Measurements from ENCODE around the gene TPP2. TPM values are rescaled to one million over a fixed set of nuclear protein-coding genes. Genes with fewer than 3 reads are reported as not detected.

TPP2 gene
- total RNA-seq, 1 experiment from 2014 or later = 36.7 TPM

DNA sequence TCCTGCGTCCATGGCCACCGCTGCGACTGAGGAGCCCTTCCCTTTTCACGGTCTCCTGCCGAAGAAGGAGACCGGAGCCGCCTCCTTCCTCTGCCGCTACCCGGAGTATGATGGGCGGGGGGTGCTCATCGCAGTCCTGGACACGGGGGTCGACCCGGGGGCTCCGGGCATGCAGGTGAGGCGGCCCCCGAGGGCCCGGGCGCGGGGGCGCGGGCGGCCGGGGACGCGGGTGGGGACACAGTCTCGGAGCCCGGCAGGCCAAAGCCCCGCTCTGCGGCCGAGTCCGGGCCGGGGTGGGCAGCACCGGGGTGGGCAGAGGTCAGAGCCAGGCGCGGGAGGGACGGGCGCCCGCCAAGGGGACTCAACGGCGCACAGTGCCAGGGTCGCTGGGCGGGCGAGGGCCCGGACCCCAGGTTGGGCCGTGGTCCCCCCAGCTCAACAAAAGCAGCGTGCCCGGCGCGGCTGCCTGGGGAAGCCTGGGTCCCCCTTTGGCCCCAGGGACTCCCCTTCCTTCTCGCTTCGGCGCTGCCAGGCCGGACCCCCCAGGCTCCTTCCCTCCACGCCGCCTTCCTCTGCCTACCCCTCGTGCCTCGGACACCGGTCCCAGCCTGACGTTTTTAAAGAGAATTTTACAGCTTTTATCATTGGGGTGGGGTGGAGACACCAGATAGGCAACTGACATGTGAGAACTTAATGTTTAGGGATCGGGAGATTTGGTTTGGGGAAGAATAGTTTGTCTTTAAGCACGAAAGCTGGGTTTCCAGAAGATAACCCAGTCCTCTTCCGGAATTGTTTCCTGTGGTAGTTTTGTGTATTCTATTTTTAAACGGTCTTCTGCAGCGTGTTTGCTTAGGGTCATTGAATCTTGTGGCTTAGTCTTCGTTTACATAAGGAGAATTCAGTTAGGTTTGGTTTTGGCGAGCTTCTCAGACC, 509 bp downstream of the TPP2 start (continued):
- TF ChIP-seq, protein P1, sequence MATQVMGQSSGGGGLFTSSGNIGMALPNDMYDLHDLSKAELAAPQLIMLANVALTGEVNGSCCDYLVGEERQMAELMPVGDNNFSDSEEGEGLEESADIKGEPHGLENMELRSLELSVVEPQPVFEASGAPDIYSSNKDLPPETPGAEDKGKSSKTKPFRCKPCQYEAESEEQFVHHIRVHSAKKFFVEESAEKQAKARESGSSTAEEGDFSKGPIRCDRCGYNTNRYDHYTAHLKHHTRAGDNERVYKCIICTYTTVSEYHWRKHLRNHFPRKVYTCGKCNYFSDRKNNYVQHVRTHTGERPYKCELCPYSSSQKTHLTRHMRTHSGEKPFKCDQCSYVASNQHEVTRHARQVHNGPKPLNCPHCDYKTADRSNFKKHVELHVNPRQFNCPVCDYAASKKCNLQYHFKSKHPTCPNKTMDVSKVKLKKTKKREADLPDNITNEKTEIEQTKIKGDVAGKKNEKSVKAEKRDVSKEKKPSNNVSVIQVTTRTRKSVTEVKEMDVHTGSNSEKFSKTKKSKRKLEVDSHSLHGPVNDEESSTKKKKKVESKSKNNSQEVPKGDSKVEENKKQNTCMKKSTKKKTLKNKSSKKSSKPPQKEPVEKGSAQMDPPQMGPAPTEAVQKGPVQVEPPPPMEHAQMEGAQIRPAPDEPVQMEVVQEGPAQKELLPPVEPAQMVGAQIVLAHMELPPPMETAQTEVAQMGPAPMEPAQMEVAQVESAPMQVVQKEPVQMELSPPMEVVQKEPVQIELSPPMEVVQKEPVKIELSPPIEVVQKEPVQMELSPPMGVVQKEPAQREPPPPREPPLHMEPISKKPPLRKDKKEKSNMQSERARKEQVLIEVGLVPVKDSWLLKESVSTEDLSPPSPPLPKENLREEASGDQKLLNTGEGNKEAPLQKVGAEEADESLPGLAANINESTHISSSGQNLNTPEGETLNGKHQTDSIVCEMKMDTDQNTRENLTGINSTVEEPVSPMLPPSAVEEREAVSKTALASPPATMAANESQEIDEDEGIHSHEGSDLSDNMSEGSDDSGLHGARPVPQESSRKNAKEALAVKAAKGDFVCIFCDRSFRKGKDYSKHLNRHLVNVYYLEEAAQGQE (IDR thresholded peaks at IDR 0.05; ENCODE audit: low read depth) = no peak

- peak overlapping the region; percentile 75 for H3K4me2 ChIP-seq (ENCODE audit: low read length)
- H3K27me3 ChIP-seq (ENCODE audit: insufficient read depth, low read length) = no peaks in the 10 kb centered on the region
- intact Hi-C loops (cut with micrococcal nuclease) = no loop called here
- no peak for TF ChIP-seq SP1 (IDR thresholded peaks at IDR 0.05; ENCODE audit: low read depth)
- no peak for TF ChIP-seq CBX3 (IDR thresholded peaks at IDR 0.05; ENCODE audit: low read depth)
- TF ChIP-seq ATF3 (IDR thresholded peaks at IDR 0.05) = no peak
- no peak for TF ChIP-seq TCF7L2 (IDR thresholded peaks at IDR 0.05; ENCODE audit: borderline replicate concordance, extremely low read depth, insufficient read depth, insufficient read length)
- no peaks in the 10 kb centered on the region for H3K36me3 ChIP-seq (ENCODE audit: control insufficient read depth in 1 of 2, insufficient read depth in 2 of 2, low read length in 2 of 2)
- H3K9me3 ChIP-seq (ENCODE audit: control insufficient read depth in 1 of 2, insufficient read depth in 1 of 2, low read depth in 1 of 2, low read length in 2 of 2) = no peaks in the 10 kb centered on the region
- peak overlapping the region; percentile 78 to 97 for H3K4me3 ChIP-seq (replicated peaks in 1 of 2; ENCODE audit: low read depth in 1 of 2, low read length in 2 of 2)
- peak overlapping the region; percentile 97 for H3K9ac ChIP-seq (ENCODE audit: low read length)
- peaks cover 8% of the 10 kb centered on the region; the same call in 1 of the 2 replicates for H4K20me1 ChIP-seq (ENCODE audit: insufficient read depth)
- no peak overlapping the region for H3K27ac ChIP-seq (ENCODE audit: low read depth, low read length)
- DNase-seq (ENCODE audit: low read depth, low spot score) (no peak), ATAC-seq (no peak)
- H3K4me1 ChIP-seq (ENCODE audit: control insufficient read depth in 1 of 2, insufficient read depth in 2 of 2, low read length in 2 of 2) = peaks cover 0 to 12% of the 10 kb centered on the region in 2 experiments; a peak in 2 of 4 replicates
- H2AFZ ChIP-seq (ENCODE audit: low read depth, low read length, poor library complexity, severe bottlenecking) = no peak overlapping the region
- peaks cover 73% of the 10 kb centered on the region for H3K79me2 ChIP-seq (ENCODE audit: insufficient read depth, low read length)
- no peaks in the 10 kb centered on the region; the same call in 1 of the 2 replicates for H3K9me2 ChIP-seq (ENCODE audit: insufficient read depth)
- ChIA-PET POLR2A (no interaction called here), CTCF (no interaction called here), RAD21 (ENCODE audit: low non-redundant PET in 1 of 2, low total read pairs in 2 of 2, uncharacterized antibody in 2 of 2, unreplicated experiment in 2 of 2) (no interaction called here)
- BruUV-seq (replicated peaks) = no TSS peak
Measured at GRCh38 chr13:102598061-102598460, 1.3 kb downstream of the TPP2 start.
